D341Med (cell line): Measurements from ENCODE around the gene SMURF1.

ENCODE experiments used
- DNase-seq: peaks from one replicate; pipeline ENCODE4 v3.0.0; 2012; ENCODE audit warnings: low spot score

SMURF1 gene

GRCh38 chr7:98984126-98984525 lies 159.8 kb downstream of the SMURF1 start:
- DNase-seq, result no peak

GRCh38 chr7:98982686-98983085 lies 161.2 kb downstream of the SMURF1 start:
- no peak for DNase-seq

GRCh38 chr7:98981701-98982100 lies 162.2 kb downstream of the SMURF1 start:
- DNase-seq, result no peak

- no peak for DNase-seq
Observed at GRCh38 chr7:98978672-98979071, 165.2 kb downstream of the SMURF1 start.
